Activated CD4-positive, alpha-beta memory T cell treated with anti-CD3 and anti-CD28 coated beads for 36 hours (primary cell): Measurements from ENCODE around the gene SMAD4. TPM values are rescaled to one million over a fixed set of nuclear protein-coding genes. Genes with fewer than 3 reads are reported as not detected.

Experiments
- CTCF ChIA-PET: fragments of 350-600 bp; sonication (Branson Sonifier 250); formaldehyde crosslinking; loops from one replicate; lab custom pipeline; 2021; ENCODE audit warnings: antibody characterized with exemption, inconsistent platforms; lab: Charles Lee
- POLR2A ChIA-PET: fragments of 350-600 bp; sonication (Branson Sonifier 250); formaldehyde crosslinking; loops from one replicate; lab custom pipeline; 2021; ENCODE audit warnings: antibody characterized with exemption; lab: Charles Lee
- DNase-seq: peaks from one replicate; pipeline ENCODE4 v3.0.0-alpha.2; 2020
- H3K27ac Mint-ChIP-seq: one replicate; pipeline ENCODE4 v1.8.0; 2021; ENCODE audit warnings: mixed read lengths
- H3K27me3 Mint-ChIP-seq: one replicate; pipeline ENCODE4 v1.8.0; 2021; ENCODE audit warnings: mixed read lengths
- H3K36me3 Mint-ChIP-seq: one replicate; pipeline ENCODE4 v1.8.0; 2021; ENCODE audit warnings: mixed read lengths
- H3K4me1 Mint-ChIP-seq: one replicate; pipeline ENCODE4 v1.8.0; 2021; ENCODE audit warnings: low read depth, mixed read lengths
- H3K4me3 Mint-ChIP-seq: one replicate; pipeline ENCODE4 v1.8.0; 2021; ENCODE audit warnings: mild to moderate bottlenecking, mixed read lengths
- H3K9me3 Mint-ChIP-seq: one replicate; pipeline ENCODE4 v1.8.0; 2021; ENCODE audit warnings: mixed read lengths
- intact Hi-C: fragments of 100-400 bp; cut with micrococcal nuclease; formaldehyde crosslinking; loops from one replicate; pipeline ENCODE4 v1.15.1; 2023
- total RNA-seq, 2 experiments: library from RNA; stranded (reverse); gene quantifications; one replicate each; pipeline ENCODE4 v1.2.3, GENCODE V29; 2021

SMAD4 gene
- total RNA-seq, 2 experiments from 2014 or later: 72.5 to 72.7 TPM

DNA sequence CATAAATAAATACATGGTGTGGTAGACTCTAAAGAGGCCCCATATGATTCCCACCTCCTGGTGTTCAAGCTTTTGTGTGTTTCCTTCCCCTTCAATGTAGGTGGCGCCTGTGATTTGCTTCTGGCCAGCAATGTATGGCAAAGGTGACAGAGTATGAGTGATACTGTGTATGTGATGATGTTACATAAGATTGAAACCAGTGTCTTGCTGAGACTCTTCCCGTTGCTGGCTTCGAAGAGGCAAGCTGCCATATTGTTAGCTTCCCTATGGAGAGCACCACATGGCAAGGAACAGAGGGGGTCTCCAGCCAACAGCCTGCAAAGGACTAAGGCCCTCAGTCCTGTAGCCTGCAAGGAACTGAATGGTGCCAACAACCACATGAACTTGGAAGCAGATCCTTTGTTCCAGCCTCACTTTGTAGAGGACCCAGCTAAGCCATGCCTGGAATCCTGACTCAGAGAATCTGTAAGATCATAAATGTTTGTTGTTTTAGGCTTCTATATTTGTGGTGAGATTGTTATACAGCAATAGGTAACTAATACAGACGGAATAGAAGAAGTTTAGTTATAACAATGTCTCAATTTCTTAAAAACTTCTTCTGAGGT, 1.7 kb upstream of the SMAD4 start:
- ChIA-PET POLR2A (interaction anchor here (0.6 to 1.5 kb wide), 2 partner anchors 80 to 149 kb away, joined by 3 to 5 read pairs; partner anchors contain the start of gene ME2), CTCF (interaction anchor here (1.1 to 5.5 kb wide), 6 partner anchors 14 to 208 kb away, joined by 3 to 28 read pairs (median 8); partner anchors contain the start of gene ELAC1)
- H3K27me3 Mint-ChIP-seq: no peaks in the 10 kb centered on the region
- H3K9me3 Mint-ChIP-seq: no peaks in the 10 kb centered on the region
- peak; percentile 49 for DNase-seq
- H3K4me3 Mint-ChIP-seq: peak overlapping the region; percentile 90
- intact Hi-C loops: loop anchor here (2.0 to 5.0 kb wide), 2 partner anchors 22 to 124 kb away; no protein-coding TSS in a partner anchor
- peak overlapping the region; percentile 14 for H3K27ac Mint-ChIP-seq
- peaks cover 44% of the 10 kb centered on the region for H3K4me1 Mint-ChIP-seq
- H3K36me3 Mint-ChIP-seq: peaks cover 15% of the 10 kb centered on the region

DNA sequence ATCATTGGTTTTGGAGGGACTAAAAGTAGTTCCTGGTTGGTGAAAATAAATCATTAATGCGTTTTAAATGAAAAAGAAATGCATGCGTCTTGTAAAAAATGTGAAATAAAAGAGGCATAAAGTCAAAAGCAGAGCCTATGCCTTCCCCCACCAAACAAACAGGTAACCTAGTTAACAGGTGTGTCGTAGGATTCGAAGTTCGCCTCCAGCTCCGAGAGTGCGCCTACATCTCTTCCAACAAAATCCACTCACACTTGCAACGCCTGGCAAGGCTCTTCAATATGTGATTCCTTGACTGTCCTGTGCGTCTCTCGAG, 677 bp upstream of the SMAD4 start:
- Mint-ChIP-seq H3K36me3 (peaks cover 14% of the 10 kb centered on the region), H3K9me3 (no peaks in the 10 kb centered on the region), H3K27ac (peak overlapping the region; percentile 87), H3K27me3 (no peaks in the 10 kb centered on the region), H3K4me3 (peak overlapping the region; percentile 90), H3K4me1 (peaks cover 53% of the 10 kb centered on the region)
- ChIA-PET POLR2A (interaction anchor here (1.2 to 2.0 kb wide), 9 partner anchors 10 to 168 kb away, joined by 3 to 23 read pairs (median 5); partner anchors contain the start of genes ELAC1, ME2 and MEX3C), CTCF (interaction anchor here (1.1 to 5.5 kb wide), 6 partner anchors 13 to 209 kb away, joined by 3 to 28 read pairs (median 8); partner anchors contain the start of gene ELAC1)
- intact Hi-C loops: loop anchor here (2.0 to 5.0 kb wide), 2 partner anchors 21 to 123 kb away; no protein-coding TSS in a partner anchor
- no peak for DNase-seq

DNA sequence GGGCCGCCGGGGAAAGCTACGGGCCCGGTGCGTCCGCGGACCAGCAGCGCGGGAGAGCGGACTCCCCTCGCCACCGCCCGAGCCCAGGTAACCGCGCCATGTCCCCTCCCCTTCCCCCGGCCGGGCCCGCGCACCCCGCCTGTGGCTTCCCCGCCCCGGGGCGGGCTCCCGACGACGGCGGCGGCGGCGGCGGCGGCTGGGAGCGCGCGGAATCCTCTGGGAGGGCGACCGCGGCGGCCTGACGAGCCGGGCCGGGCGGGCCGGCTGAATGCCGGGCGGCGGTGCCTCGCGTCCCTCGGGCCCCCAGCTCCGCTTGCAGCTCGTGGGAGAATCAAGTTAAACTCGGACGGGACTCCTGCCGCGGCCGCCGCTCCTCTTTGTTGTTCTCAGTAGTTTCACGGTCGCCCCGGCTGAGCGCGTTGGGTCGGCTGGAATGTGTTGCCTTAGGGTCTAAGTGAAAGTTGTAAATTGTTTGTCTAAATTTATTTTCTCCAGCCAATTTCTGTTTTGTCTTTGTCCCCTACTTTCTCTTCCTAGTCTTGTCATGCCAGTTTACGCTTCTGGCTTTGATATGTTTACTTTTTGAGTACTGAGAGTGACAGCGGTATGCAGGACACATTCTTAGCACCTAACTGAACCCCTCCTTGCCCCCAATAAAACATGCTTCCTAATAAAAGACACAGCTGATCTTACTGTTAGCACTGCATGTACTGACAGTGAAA, 685 bp downstream of the SMAD4 start:
- peak overlapping the region; percentile 99 for H3K4me3 Mint-ChIP-seq
- peak; percentile 75 for DNase-seq
- ChIA-PET POLR2A (interaction anchor here (0.5 to 2.0 kb wide), 13 partner anchors 8 to 167 kb away, joined by 3 to 23 read pairs (median 5); partner anchors contain the start of genes ELAC1, ME2 and MEX3C), CTCF (interaction anchor here (1.6 to 5.5 kb wide), 4 partner anchors 20 to 210 kb away, joined by 3 to 28 read pairs (median 15); partner anchors contain the start of gene ELAC1)
- no peaks in the 10 kb centered on the region for H3K9me3 Mint-ChIP-seq
- intact Hi-C loops: loop anchor here (1.0 to 5.0 kb wide), 5 partner anchors 57 to 167 kb away; partner anchors contain the start of gene MEX3C
- peaks cover 18% of the 10 kb centered on the region for H3K36me3 Mint-ChIP-seq
- peaks cover 65% of the 10 kb centered on the region for H3K4me1 Mint-ChIP-seq
- H3K27ac Mint-ChIP-seq: peak overlapping the region; percentile 91
- no peaks in the 10 kb centered on the region for H3K27me3 Mint-ChIP-seq

DNA sequence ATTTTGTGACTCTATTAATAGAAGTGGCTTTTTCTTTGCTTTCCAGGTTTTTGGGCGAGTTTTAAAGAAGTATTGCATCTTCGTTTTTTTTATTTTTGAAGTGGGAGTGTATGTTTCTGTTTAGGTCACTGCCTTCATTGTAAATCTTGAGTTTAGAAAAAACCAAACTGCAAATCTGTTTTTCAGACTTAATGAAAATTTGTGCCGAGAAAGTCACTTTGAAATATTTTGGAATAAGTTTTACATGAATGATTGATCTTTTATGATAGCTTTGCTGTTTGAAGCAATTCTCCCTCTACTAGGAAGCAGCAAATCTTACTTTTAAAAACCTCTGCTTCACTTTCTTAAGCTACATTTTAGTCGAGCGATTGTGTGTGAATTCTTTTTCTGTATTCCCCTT, 2.2 kb downstream of the SMAD4 start:
- intact Hi-C loops: loop anchor here (5.0 kb wide), 1 partner anchor 140 kb away; no protein-coding TSS in a partner anchor
- CTCF ChIA-PET: interaction anchor here (1.7 to 5.5 kb wide), 2 partner anchors 19 to 212 kb away, joined by 7 to 28 read pairs; partner anchors contain the start of gene MRO

DNA sequence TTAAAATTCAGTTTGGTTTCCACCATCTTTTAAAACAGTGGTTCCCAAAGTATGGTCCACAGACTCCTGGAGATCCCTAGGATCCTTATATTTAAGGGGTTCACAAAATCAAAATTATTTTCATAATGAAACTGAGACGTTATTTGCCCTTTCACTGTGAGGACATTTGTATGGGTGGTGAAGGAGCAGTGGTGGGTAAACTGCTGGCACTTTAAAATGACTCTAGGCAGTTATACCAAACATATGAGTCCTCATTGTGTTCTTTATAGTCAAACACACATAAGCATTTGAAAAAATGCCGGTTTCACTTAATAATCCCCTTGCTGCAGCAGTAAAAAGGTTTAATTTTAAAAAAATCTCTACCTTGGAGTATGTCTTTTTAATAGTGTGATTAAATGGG, 7.2 kb downstream of the SMAD4 start:
- H3K4me3 Mint-ChIP-seq: no peak overlapping the region
- intact Hi-C loops: no loop called here

More for the DNA sequence above, 2.2 kb downstream of the SMAD4 start:
- Mint-ChIP-seq H3K9me3 (no peaks in the 10 kb centered on the region), H3K27me3 (no peaks in the 10 kb centered on the region), H3K4me1 (peaks cover 78% of the 10 kb centered on the region), H3K27ac (no peak overlapping the region), H3K4me3 (peak overlapping the region; percentile 99), H3K36me3 (peaks cover 18% of the 10 kb centered on the region)
- POLR2A ChIA-PET: interaction anchor here (1.2 kb wide), 1 partner anchor 163 kb away, joined by 3 read pairs; no protein-coding TSS in a partner anchor
- no peak for DNase-seq

DNA sequence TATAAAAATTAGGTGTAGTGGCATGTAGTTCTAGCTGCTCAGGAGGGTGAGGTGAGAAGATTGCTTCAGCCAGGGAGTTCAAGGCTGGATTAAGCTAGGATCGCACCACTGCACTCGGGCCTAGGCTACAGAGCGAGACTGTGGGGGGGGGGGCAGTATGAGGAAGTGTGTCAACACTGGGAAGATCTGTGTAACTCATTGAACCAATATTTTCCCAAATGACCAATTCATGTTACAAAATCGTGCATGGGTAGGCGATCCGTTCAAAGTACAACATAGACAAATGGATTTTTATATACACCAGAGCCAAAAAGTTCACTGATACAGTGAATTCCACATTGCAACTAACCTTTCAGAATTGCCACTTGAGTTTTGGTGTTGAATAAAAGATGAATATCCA, 8.1 kb downstream of the SMAD4 start:
- CTCF ChIA-PET: interaction anchor here (1.3 to 7.1 kb wide), 2 partner anchors 13 to 219 kb away, joined by 3 to 57 read pairs; no protein-coding TSS in a partner anchor
- Mint-ChIP-seq H3K27me3 (no peaks in the 10 kb centered on the region), H3K4me1 (peaks cover 88% of the 10 kb centered on the region), H3K9me3 (no peaks in the 10 kb centered on the region), H3K36me3 (peaks cover 9% of the 10 kb centered on the region), H3K4me3 (no peak overlapping the region), H3K27ac (no peak overlapping the region)
- intact Hi-C loops: no loop called here
- no peak for DNase-seq
- POLR2A ChIA-PET: interaction anchor here (1.1 to 2.5 kb wide), 2 partner anchors 8 to 158 kb away, joined by 3 to 20 read pairs; partner anchors contain the start of gene SMAD4

More for the DNA sequence above, 7.2 kb downstream of the SMAD4 start:
- no peaks in the 10 kb centered on the region for H3K9me3 Mint-ChIP-seq
- POLR2A ChIA-PET: no interaction called here
- DNase-seq: no peak
- no peak overlapping the region for H3K27ac Mint-ChIP-seq
- H3K36me3 Mint-ChIP-seq: peaks cover 9% of the 10 kb centered on the region
- peaks cover 87% of the 10 kb centered on the region for H3K4me1 Mint-ChIP-seq
- no peaks in the 10 kb centered on the region for H3K27me3 Mint-ChIP-seq
- CTCF ChIA-PET: interaction anchor here (7.1 kb wide), 1 partner anchor 14 kb away, joined by 57 read pairs; no protein-coding TSS in a partner anchor

DNA sequence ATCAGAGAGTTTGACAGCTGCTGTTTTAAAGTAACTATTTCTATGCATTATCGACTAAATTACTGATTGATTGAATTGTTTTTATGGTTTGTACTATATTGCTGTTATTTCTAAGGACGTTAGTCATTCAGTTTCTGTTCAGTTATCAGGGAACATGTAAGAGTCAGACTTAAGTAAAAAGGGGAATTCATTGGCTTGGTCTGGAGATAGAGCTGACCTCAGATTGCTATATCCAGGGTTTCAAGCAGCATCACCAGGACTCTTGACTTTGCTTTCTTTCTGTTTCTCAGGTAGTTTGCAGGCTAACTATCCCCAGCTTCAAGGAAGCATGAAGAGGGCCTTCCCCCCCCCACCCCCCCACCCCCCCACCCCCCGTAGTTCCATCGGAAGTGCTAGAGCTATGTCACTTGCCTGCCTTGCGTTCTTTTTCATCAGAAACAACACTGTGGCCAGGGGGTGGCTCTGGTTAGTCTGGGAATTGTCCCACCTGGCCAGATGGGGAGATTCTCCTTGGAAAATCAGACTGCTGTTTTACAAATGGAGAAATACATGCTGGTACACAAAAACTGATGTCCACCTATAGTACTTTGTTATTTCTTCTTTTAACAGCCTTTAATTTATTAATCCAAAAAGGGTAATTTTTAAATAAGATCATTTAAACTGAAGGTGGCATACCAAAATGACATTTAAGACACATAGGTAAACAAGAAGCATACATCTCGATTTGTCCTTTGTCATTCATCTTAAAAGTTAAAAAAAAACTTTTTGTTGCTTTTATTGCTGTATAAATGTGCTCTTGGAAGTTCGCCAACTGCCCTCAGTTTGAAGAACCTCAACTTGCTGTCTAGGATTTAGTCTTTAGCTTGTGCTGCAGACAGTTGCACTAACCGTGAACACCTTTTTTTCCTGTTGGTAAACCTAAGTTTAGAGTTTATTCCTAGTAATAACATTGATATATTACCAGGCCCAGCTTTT, 9.4 kb downstream of the SMAD4 start:
- Mint-ChIP-seq H3K36me3 (peaks cover 7% of the 10 kb centered on the region), H3K4me3 (no peak overlapping the region), H3K27ac (no peak overlapping the region), H3K9me3 (no peaks in the 10 kb centered on the region), H3K4me1 (peaks cover 89% of the 10 kb centered on the region), H3K27me3 (no peaks in the 10 kb centered on the region)
- ChIA-PET CTCF (interaction anchor here (0.9 to 7.1 kb wide), 4 partner anchors 8 to 220 kb away, joined by 3 to 57 read pairs (median 6); no protein-coding TSS in a partner anchor), POLR2A (interaction anchor here (1.1 to 2.5 kb wide), 2 partner anchors 9 to 159 kb away, joined by 3 to 20 read pairs; partner anchors contain the start of gene SMAD4)
- DNase-seq: peak; percentile 16
- intact Hi-C loops: no loop called here

DNA sequence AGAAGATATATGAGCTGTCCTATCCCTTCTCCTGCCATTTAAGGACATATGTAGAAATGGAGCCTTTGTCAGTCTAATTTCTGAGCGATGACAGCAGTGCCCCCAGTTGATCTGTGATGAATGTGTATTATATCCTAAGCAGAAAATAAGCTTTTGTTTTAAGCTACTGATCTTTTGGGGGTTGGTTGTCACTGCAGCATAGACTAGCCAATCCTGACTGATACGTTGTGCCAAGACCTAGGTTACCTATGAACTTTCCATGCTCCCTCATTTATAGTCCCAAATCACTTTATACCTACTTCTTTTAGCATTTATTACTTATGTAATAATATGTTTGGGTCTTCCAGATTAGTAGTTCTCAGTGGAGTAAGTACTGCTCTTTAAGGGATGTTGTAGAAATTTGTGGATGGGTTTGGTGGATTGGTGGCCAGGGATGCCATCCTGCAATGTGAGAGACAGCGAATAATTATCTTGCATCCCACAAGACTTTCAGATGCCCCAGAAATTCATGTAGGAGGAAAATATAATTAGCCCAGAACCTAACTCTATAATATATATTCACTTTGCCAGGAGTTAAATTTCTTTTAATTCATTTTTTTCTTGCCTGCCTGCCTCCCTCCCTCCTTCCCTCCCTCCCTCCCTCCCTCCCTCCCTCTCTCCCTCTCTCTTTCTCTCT, 11.8 kb downstream of the SMAD4 start:
- POLR2A ChIA-PET: no interaction called here
- H3K27ac Mint-ChIP-seq: peak overlapping the region; percentile 18

DNA sequence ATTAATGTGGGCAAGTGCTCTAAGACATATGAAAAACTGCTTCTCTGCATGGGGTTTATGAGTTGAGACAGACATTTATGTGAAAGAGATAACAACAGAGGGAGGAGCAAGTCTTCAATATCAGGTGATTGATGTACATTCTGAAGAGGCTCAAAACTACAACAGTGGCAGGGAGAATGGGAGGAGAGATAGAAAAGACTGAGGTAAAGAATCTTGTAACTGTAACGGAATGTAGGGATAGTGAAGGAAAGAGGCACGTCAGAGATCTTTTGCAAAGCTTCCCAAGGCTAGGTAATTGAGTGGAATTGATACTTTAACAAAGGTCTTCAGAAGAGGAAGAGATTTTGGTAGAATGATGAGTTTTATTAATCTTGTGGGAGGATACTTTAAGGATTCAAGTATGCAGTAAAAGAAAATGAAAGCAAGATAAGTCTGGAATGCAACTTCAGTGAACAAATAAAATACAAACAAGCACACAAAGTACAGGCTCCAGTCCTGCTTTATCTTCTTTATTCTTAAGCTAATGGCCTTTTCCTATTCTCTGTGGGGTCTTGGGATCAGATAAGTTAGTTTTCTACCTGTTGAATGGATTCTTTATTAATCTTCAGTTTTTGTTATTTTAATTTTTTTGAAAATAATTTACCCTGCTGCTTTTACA, 15.0 kb downstream of the SMAD4 start:
- Mint-ChIP-seq H3K36me3 (peaks cover 13% of the 10 kb centered on the region), H3K27me3 (no peaks in the 10 kb centered on the region), H3K9me3 (no peaks in the 10 kb centered on the region), H3K27ac (peak overlapping the region; percentile 20), H3K4me1 (peaks cover 57% of the 10 kb centered on the region), H3K4me3 (no peak overlapping the region)
- ChIA-PET CTCF (interaction anchor here (1.1 kb wide), 1 partner anchor 224 kb away, joined by 3 read pairs; no protein-coding TSS in a partner anchor), POLR2A (no interaction called here)
- no peak for DNase-seq
- intact Hi-C loops: no loop called here

More for the DNA sequence above, 11.8 kb downstream of the SMAD4 start:
- no peak for DNase-seq
- H3K4me1 Mint-ChIP-seq: peaks cover 83% of the 10 kb centered on the region
- intact Hi-C loops: no loop called here
- peaks cover 3% of the 10 kb centered on the region for H3K36me3 Mint-ChIP-seq
- no peaks in the 10 kb centered on the region for H3K9me3 Mint-ChIP-seq
- CTCF ChIA-PET: interaction anchor here (1.4 to 7.1 kb wide), 2 partner anchors 9 to 13 kb away, joined by 4 to 57 read pairs; no protein-coding TSS in a partner anchor
- H3K4me3 Mint-ChIP-seq: no peak overlapping the region
- H3K27me3 Mint-ChIP-seq: no peaks in the 10 kb centered on the region

DNA sequence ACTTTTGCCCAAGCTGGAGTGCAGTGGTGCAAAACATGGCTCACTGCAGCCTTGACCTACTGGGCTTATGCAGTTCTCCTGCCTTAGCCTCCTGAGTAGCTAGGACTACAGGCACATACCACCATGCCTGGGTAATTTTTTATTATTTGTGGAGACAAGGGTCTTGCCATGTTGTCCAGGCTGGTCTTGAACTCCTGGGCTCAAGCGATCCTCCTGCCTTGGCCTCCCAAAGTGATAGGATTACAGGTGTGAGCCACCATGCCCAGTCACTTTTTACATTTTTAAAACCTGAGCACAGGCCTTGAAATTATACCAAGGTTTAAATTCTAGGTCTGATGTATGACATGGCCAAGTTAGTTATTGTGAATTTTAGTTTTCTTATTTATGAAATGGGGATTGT, 18.2 kb downstream of the SMAD4 start:
- no peaks in the 10 kb centered on the region for H3K9me3 Mint-ChIP-seq
- intact Hi-C loops: no loop called here

More for the DNA sequence above, 18.2 kb downstream of the SMAD4 start:
- ChIA-PET POLR2A (no interaction called here), CTCF (interaction anchor here (1.0 to 1.2 kb wide), 2 partner anchors 9 to 138 kb away, joined by 3 to 8 read pairs; no protein-coding TSS in a partner anchor)
- DNase-seq: no peak
- no peak overlapping the region for H3K4me3 Mint-ChIP-seq
- H3K27ac Mint-ChIP-seq: peak overlapping the region; percentile 24
- H3K4me1 Mint-ChIP-seq: peaks cover 47% of the 10 kb centered on the region
- H3K27me3 Mint-ChIP-seq: no peaks in the 10 kb centered on the region
- peaks cover 13% of the 10 kb centered on the region for H3K36me3 Mint-ChIP-seq
